GM23248 (cell line): ENCODE results near the gene HDAC4.

Experiments
- EZH2 ChIP-seq: fragments of 200-600 bp; sonication (generic); IDR thresholded peaks from 2 replicates; pipeline ENCODE4 v1.6.1; 2018; ENCODE audit warnings: antibody characterized with exemption, mild to moderate bottlenecking; ENCODE audit not compliant: insufficient read depth, poor library complexity, severe bottlenecking
- EZH2phosphoT487 ChIP-seq: fragments of 200-600 bp; sonication (generic); IDR thresholded peaks from 2 replicates; pipeline ENCODE4 v1.6.1; 2018; ENCODE audit warnings: antibody characterized with exemption, moderate library complexity, mild to moderate bottlenecking, low read depth; ENCODE audit not compliant: insufficient read depth

- TF ChIP-seq EZH2 (no peak), EZH2phosphoT487 (no peak)
These were observed 397.7 kb downstream of the HDAC4 start for GRCh38 chr2:239002954-239003623.
